ENCODE measurements around the gene TRAIP. TPM values are rescaled to one million over a fixed set of nuclear protein-coding genes. Genes with fewer than 3 reads are reported as not detected.

TRAIP gene
- total RNA-seq, 4 donors from 2014 or later: 0.81 to 1.8 (median 1.6) TPM

GRCh38 chr3:49793486-49794085 is 62.8 kb downstream of the TRAIP start:
- no peaks in the 10 kb centered on the region for H3K9me3 ChIP-seq
- TF ChIP-seq EP300 (IDR thresholded peaks at IDR 0.05): no peak
- no peak overlapping the region for H3K27ac ChIP-seq
- H3K27me3 ChIP-seq: no peaks in the 10 kb centered on the region
- no peaks in the 10 kb centered on the region for H3K4me1 ChIP-seq
- ATAC-seq: no peak
- 60 to 92% methylated on average over 1 to 2 of the region's 13 CpGs for WGBS, 2 donors (ENCODE audit: low coverage in 1 of 2)
- no peak overlapping the region for H3K4me3 ChIP-seq
- H3K36me3 ChIP-seq: no peaks in the 10 kb centered on the region

- no peaks in the 10 kb centered on the region for H3K9me3 ChIP-seq
- H3K27ac ChIP-seq: no peak overlapping the region
- no peaks in the 10 kb centered on the region for H3K36me3 ChIP-seq
- H3K27me3 ChIP-seq: no peaks in the 10 kb centered on the region
- no peak overlapping the region for H3K4me3 ChIP-seq
- H3K4me1 ChIP-seq: no peaks in the 10 kb centered on the region
- ATAC-seq: no peak
- no peak for TF ChIP-seq EP300 (IDR thresholded peaks at IDR 0.05)
- no peak for TF ChIP-seq POLR2AphosphoS5 (IDR thresholded peaks at IDR 0.05)
- TF ChIP-seq POLR2A (IDR thresholded peaks at IDR 0.05): no peak
- 90 to 100% methylated on average over 3 of the region's 10 CpGs for WGBS, 2 donors (ENCODE audit: low coverage in 1 of 2)
Measured at GRCh38 chr3:49792371-49793150, 63.8 kb downstream of the TRAIP start.

GRCh38 chr3:49791571-49791970 is 64.8 kb downstream of the TRAIP start:
- Histone ChIP-seq H3K36me3 (no peaks in the 10 kb centered on the region), H3K9me3 (no peaks in the 10 kb centered on the region), H3K27me3 (no peaks in the 10 kb centered on the region), H3K4me3 (no peak overlapping the region), H3K4me1 (peaks cover 0 to 9% (median 0%) of the 10 kb centered on the region in 3 donors), H3K27ac (no peak overlapping the region)
- no CpG with 5 or more reads among the region's 4 CpGs for WGBS, 2 donors (ENCODE audit: low coverage in 1 of 2)
- TF ChIP-seq POLR2AphosphoS5 (IDR thresholded peaks at IDR 0.05): no peak
- TF ChIP-seq CTCF (IDR thresholded peaks at IDR 0.05): no peak
- no peak for TF ChIP-seq POLR2A (IDR thresholded peaks at IDR 0.05)
- TF ChIP-seq EP300 (IDR thresholded peaks at IDR 0.05): no peak
- no peak for ATAC-seq

- ATAC-seq: no peak
- TF ChIP-seq CTCF (IDR thresholded peaks at IDR 0.05) (no peak), POLR2A (IDR thresholded peaks at IDR 0.05) (no peak), POLR2AphosphoS5 (IDR thresholded peaks at IDR 0.05) (no peak), EP300 (IDR thresholded peaks at IDR 0.05) (no peak)
Measured at GRCh38 chr3:49790626-49791411, 65.5 kb downstream of the TRAIP start.

GRCh38 chr3:49788056-49788455 is 68.3 kb downstream of the TRAIP start:
- Histone ChIP-seq H3K4me3 (no peak overlapping the region), H3K27ac (no peak overlapping the region), H3K27me3 (no peaks in the 10 kb centered on the region), H3K9me3 (no peaks in the 10 kb centered on the region), H3K36me3 (peaks cover 0 to 15% of the 10 kb centered on the region in 2 donors), H3K4me1 (peaks cover 0 to 36% (median 12%) of the 10 kb centered on the region in 3 donors)
- no peak for TF ChIP-seq POLR2AphosphoS5 (IDR thresholded peaks at IDR 0.05)
- 78 to 100% methylated on average over 1 to 2 of the region's 2 CpGs for WGBS, 2 donors (ENCODE audit: low coverage in 1 of 2)
- no peak for ATAC-seq

More at GRCh38 chr3:49790626-49791411, 65.5 kb downstream of the TRAIP start:
- Histone ChIP-seq H3K27ac (no peak overlapping the region), H3K4me3 (no peak overlapping the region), H3K27me3 (no peaks in the 10 kb centered on the region), H3K4me1 (peaks cover 0 to 9% (median 0%) of the 10 kb centered on the region in 3 donors), H3K36me3 (no peaks in the 10 kb centered on the region), H3K9me3 (no peaks in the 10 kb centered on the region)
- WGBS, 2 donors (ENCODE audit: low coverage in 1 of 2): 55 to 67% methylated on average over 9 of the region's 9 CpGs

GRCh38 chr3:49787536-49787935 is 68.8 kb downstream of the TRAIP start:
- Histone ChIP-seq H3K9me3 (no peaks in the 10 kb centered on the region), H3K4me3 (no peak overlapping the region), H3K36me3 (peaks cover 0 to 20% of the 10 kb centered on the region in 2 donors), H3K4me1 (peaks cover 0 to 41% (median 12%) of the 10 kb centered on the region in 3 donors), H3K27ac (peak overlapping the region in 3 of 4 donors; percentile 98 to 99 (median 98)), H3K27me3 (no peaks in the 10 kb centered on the region)
- TF ChIP-seq CTCF (IDR thresholded peaks at IDR 0.05) (no peak), POLR2A (IDR thresholded peaks at IDR 0.05) (no peak), POLR2AphosphoS5 (IDR thresholded peaks at IDR 0.05) (no peak), EP300 (IDR thresholded peaks at IDR 0.05) (no peak)
- WGBS, 2 donors (ENCODE audit: low coverage in 1 of 2): 82 to 92% methylated on average over 2 to 5 of the region's 5 CpGs
- ATAC-seq: no peak

All from gastroesophageal sphincter (tissue), 4 donors.